Left lobe of liver (tissue), 2 donors: ENCODE data around the gene BTBD9. TPM values are rescaled to one million over a fixed set of nuclear protein-coding genes. Genes with fewer than 3 reads are reported as not detected.

Source experiments
- ATAC-seq: fragments of 200-7000 bp; cut with Tn5 transposase; one replicate; pipeline ENCODE4 v1.9.1; 2020; ENCODE audit warnings: mild to moderate bottlenecking, moderate library complexity
- DNase-seq: peaks from one replicate; pipeline ENCODE4 v3.0.0-alpha.2; 2020; ENCODE audit warnings: low spot score
- total RNA-seq: library from RNA; stranded (reverse); gene quantifications from one replicate; pipeline ENCODE4 v1.2.1, GENCODE V29; 2021
- donor health status: DM: no; HTN: no; CAD: no; lungs with moderate emphysema.
- donor health status: DM: no; HTN: yes; CAD: no.

BTBD9 gene
- total RNA-seq, 1 donor from 2014 or later, result 4.7 TPM

DNA sequence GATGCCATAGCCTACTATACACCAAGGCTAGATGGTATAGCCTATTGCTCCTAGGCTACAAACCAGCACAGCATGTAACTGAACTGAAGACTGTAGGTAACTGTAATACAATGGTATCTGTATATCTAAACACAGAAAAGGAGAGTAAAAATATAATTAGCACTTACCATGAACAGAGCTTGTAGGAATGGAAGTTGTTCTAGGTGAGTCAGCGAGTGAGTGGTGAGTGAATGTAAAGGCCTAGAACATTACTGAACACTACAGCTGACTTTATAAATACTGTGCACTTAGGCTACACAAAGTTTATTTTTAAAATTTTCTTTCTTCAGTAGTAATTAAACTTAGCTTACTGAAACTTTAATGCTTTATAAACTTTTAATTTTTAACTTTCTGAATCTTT is 129.5 kb downstream of the BTBD9 start:
- ATAC-seq (no peak), DNase-seq (no peak)

GRCh38 chr6:38509713-38510112 is 130.0 kb downstream of the BTBD9 start:
- ATAC-seq (no peak), DNase-seq (no peak)

DNA sequence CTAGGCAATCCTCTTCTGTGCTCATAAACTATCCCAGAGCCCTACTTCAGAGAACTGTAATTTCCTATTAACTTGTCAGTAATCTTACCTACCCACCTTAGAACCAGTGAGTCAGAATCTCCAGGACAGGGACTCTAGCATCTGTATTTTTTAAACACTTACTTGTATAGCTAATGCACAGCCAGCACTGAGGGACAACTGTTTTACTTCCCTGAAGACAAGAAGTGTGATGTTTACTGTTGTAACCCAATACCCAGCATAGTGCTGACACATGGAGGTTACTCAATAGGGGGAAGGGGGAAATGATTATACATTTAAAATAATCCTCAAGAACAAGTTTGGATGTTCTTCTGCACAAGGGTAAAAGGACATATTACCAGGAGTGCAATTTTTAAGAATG is 130.8 kb downstream of the BTBD9 start:
- DNase-seq, result no peak
- no peak for ATAC-seq

GRCh38 chr6:38508286-38508685 is 131.4 kb downstream of the BTBD9 start:
- DNase-seq, result no peak
- ATAC-seq, result no peak

DNA sequence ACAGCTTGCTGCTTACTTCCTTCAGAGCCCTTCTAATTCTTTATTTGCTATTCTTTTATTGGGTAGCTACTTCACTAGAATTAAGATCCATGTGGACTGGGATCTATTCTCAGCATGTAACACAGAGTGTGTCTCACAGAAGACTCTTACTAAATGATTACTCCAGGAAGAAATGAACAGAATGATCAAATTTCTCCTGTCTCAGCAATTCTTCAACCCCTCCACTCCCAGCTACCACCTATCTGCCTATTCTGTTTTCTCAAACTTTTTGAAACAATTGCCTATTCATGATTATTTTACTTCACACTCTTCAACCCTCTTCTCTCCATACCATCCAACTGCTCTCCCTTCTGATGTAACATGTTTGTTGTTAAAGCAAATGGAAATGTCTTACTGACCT is 132.6 kb downstream of the BTBD9 start:
- no peak for DNase-seq
- no peak for ATAC-seq

DNA sequence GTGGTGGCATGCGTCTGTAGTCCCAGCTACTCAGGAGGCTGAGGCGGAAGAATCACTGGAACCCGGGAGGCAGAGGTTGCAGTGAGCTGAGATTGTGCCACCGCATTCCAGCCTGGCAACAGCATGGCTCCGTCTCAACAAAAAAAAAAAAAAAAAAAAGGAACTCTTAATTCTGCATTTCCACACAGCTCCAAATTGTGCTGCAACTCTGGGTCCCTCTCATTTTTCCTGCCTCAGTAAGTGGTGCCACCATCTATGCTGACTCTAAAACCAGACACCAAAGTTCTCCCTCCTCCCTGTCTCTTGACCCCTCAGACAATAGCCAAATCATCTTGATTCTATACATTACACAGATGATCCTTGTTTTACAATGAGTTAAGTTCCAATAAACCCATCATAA is 133.9 kb downstream of the BTBD9 start:
- ATAC-seq (no peak), DNase-seq (no peak)

DNA sequence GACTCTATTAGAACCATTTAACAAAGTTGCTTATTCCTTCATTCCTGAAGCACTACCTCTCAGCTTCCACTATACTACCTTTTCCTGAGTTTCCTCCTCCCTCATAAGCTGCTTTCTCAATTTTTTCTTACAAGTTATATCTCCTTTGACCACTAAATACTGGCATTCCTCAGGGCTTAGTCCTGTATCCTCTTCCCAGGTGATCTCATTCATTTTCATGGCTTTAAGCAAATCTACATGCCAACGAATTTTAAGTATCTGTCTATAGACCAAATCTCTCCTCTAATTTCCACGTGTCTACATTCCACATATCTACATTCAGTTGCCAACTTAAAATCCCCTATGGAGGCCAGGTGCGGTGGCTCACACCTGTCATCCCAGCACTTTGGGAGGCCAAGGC is 134.7 kb downstream of the BTBD9 start:
- ATAC-seq, result no peak

GRCh38 chr6:38503960-38504682 is 135.6 kb downstream of the BTBD9 start:
- ATAC-seq (peak; percentile 61), DNase-seq (no peak)

More for the DNA sequence above, 134.7 kb downstream of the BTBD9 start:
- no peak for DNase-seq

DNA sequence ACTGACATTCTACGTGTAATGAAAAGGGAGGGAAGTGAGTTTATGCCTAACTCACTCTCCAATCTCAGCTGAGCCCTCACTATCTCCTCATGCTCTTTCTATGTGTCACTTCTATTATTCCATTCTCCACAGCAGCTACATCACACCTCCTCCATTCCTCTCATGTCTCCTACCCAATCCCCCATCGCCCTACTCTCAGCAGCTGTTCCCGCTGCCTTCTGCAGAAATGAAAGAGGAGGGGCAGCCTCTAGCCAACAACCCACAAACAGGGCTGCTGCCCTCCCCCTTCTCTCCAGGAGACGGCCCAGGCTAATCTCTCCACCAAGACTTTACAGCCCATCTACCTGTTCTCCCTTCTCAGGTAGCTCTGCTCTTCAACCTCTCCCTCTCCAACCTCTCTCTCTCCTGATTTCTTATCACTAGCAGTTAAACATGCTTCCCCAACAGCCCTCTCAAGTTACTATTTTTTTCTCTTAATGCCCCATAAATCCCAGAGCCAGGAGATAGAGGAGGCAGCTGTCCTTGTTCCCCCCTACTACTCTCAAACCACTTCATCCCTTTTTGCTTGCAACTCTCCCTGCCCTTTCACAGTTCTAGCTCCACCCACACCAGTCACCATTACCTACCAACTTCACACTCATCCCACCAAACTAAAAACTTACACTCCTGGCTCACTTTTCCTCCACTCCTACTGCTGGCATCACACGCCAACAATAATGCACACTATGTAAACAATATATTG is 136.5 kb downstream of the BTBD9 start:
- DNase-seq (no peak), ATAC-seq (no peak)

- ATAC-seq (no peak), DNase-seq (no peak)
Measured at GRCh38 chr6:38502423-38502822, 137.3 kb downstream of the BTBD9 start.

DNA sequence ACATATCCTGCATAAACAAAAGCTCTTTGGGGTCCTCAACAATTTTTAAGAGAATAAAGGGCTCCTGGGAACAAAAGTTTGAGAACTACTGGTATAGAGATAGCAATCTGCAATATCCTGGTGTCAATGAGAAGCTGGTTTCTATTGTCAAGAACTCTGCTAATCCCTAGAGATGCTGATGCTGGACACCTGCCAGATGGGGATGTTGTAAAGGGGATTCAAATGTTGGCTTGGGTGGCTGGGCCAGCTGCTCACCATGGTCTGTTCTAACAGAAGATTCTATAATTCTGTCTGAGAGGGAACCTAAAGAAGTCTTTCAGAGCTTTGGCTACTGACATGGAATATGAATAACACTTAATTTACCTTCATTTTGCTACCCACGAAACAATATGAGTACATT is 137.8 kb downstream of the BTBD9 start:
- ATAC-seq (no peak), DNase-seq (no peak)

GRCh38 chr6:38499529-38500096 is 140.1 kb downstream of the BTBD9 start:
- DNase-seq, result no peak
- ATAC-seq, result no peak

GRCh38 chr6:38498805-38499445 is 140.8 kb downstream of the BTBD9 start:
- ATAC-seq (no peak), DNase-seq (no peak)

DNA sequence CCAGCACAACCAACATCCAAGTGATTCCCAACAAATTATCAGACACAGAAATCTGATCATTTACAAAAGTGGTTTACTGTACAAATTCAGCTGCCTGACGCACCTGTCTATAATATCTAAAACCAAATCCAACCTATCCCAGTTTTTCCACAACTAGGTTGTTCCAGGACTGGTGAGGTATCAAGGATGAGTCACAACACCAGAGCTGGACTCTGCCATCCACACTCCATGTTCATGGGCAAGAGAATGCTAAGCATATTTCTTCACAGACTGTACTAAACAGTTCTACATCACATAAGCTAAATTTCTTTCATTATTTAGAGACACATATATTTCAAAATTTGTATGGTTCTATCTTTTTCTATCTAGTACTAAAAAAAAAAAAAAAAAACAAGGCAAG is 141.6 kb downstream of the BTBD9 start:
- DNase-seq (no peak), ATAC-seq (no peak)

DNA sequence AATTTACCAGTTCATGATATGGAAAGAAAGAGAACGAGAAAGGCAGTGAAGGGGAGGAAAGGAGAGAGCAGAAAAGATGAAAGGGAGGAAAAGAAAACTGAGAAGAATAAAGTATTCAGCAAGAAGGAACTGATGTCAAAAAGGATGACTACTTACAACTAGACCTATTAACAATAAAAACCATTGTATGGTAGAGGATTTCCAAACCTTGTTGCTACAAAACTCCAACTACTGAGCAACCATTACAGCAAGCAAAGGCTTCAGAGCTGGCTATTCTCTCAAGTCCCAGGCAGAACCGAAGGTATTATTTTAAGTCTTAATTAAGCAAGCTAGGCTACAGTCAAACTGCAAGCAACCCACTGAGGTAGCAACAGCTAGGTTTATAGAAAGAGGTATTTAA is 142.2 kb downstream of the BTBD9 start:
- ATAC-seq (no peak), DNase-seq (no peak)

- no peak for ATAC-seq
- no peak for DNase-seq
Measured at GRCh38 chr6:38495922-38496635, 143.7 kb downstream of the BTBD9 start.

DNA sequence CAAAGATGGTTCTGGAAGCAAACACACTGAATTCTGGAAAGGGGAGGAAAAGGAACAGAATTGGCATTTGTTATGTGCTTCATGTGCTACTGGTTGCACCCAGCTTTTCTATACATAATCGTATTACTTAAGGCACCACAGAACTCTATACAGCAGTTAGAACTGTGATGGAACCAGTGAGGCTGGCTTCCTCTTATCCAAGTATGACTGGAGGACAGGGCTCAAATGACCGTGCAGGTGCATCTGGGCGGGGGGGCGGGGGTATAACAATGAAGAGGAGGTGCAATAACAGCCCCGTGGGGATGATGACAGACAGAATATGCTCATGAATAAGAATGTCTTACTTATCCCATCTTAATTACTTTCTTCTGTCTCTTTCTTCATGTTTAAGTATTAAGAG is 144.2 kb downstream of the BTBD9 start:
- no peak for DNase-seq
- no peak for ATAC-seq

DNA sequence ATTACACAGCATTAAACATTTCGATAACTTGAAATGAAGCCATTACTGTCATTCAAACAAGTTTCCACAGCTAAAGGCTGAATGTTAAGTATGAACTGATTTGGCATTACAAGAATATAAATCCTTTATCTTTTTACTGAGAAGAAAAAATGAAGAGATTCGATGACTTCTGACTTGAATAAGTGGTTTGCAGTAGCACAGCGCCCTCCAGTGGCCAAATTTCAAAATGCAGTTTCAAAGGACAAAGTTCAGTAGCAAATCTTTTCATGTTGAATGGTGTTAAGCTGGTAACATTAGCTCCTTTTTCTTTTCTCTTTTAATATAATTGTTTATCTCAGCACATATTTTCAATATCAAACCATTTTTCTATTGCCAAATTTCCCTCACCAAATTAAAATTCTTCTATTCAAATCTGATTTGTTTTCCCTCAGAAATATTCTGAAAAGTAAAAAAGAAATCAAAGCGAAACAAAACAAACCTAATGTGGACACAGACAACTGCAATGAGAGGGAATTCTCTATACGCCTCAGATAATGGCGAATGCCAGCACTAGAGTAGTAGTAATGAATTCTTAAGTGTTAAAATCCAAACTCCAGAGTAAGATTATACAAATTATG is 145.7 kb downstream of the BTBD9 start:
- ATAC-seq (peak; percentile 97), DNase-seq (peak; percentile 80)

DNA sequence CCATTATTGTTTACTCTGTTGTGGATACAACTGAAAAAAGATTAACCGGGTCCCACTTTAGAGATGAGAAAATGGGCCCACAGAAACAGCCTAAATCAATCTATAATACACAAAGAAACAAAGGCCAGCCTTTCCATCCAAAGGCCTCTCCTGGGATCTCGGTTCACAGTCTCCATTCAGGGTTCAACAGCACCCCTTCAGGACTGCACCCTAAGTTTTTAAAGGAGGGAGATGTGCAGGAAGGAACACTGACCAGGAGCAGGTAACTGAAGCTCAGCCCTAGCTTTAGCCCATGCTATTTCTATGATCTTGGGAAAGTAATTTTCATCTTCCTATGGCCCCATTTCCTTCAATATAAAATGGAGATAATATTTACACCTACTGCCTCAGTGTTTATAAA is 147.7 kb downstream of the BTBD9 start:
- no peak for DNase-seq
- no peak for ATAC-seq

DNA sequence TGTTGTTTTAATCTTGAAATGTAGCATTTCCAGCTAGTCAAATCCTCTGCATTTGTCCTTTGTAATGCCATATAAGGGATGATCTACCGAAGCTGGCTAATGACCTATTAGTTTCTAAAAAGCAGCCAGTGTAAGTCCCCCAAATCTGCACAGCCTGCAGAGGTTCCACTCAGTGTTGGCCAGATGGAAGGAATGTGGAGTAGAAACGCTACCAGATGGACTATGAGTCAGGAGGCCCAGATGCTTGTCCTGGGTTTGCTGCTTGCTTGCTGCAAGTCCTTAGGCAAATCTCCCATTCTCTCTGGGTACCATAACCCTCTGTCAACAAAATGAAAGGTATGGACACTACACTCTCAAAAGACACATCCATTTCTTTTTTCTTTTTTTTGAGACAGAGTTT is 149.8 kb downstream of the BTBD9 start:
- no peak for ATAC-seq
- DNase-seq, result no peak

DNA sequence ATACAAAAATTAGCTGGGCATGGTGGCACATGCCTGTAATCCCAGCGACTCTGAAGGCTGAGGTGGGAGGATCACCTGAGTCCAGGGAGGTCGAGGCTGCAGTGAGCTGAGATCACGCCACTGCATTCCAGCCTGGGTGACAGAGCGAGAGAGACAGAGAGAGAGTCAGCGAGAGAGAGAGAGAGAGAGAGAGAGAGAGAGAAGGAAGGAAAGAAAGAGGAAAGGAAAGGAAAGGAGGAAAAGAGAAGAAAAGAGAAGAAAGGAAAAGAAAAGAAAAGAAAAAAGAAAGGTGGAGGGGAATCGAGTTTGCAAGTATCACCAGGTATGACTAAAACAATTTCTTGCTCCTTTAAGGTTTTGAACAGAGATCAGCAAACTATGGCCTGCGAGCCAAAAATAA is 152.3 kb downstream of the BTBD9 start:
- ATAC-seq (no peak), DNase-seq (no peak)
